ENCODE data around the gene C12orf57.

DNA sequence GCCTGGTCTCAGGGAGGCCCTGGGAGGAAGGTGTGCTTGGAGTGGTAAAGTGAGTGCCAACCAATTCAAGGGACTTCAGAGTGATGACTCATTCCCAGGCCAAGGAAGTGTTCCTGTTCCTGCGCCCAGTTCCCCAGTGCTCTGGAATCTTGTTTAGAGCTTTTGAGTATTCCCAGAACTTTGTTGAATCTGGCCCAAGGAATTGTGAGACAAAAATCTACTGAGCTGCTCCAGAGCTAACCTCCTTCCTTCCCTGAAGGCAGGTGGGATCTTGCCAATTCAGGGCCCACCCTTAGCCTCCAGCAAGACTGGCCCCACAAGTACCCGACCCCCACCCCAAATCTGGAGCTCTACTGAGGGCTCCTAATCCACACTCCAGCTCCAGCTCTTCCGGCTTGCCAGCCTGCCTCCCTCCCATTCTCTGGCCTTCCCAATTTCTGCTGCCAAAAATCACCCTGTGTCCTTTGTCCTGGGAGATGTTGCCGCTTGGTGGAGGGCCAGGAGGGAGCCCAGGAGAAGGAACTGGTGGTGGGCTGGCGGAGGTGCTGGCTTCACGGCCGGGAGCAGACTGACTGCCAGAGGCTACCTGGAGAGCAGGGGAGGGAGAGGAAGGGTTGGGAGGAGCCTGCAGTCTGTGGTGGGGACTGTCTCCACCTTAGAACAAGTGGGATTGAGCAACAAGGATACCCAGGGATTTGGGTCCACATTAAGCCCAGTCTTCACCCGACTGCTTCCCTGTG, 18.1 kb upstream of the C12orf57 start:
- TF ChIP-seq, protein P1, sequence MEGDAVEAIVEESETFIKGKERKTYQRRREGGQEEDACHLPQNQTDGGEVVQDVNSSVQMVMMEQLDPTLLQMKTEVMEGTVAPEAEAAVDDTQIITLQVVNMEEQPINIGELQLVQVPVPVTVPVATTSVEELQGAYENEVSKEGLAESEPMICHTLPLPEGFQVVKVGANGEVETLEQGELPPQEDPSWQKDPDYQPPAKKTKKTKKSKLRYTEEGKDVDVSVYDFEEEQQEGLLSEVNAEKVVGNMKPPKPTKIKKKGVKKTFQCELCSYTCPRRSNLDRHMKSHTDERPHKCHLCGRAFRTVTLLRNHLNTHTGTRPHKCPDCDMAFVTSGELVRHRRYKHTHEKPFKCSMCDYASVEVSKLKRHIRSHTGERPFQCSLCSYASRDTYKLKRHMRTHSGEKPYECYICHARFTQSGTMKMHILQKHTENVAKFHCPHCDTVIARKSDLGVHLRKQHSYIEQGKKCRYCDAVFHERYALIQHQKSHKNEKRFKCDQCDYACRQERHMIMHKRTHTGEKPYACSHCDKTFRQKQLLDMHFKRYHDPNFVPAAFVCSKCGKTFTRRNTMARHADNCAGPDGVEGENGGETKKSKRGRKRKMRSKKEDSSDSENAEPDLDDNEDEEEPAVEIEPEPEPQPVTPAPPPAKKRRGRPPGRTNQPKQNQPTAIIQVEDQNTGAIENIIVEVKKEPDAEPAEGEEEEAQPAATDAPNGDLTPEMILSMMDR (IDR thresholded peaks at IDR 0.05; ENCODE audit: poor library complexity): no peak
- TF ChIP-seq EZH2 (IDR thresholded peaks at IDR 0.05; ENCODE audit: borderline replicate concordance): no peak

All from hepatocyte (in vitro differentiated cells).